ENCODE measurements around the gene SPDL1. TPM values are rescaled to one million over a fixed set of nuclear protein-coding genes. Genes with fewer than 3 reads are reported as not detected.

SPDL1 gene
- total and polyA plus RNA-seq, 2 of the 8 experiments (the other 6 are each of a cell fraction or from before 2014, with no cell fraction given) = 16.9 to 44.5 TPM

DNA sequence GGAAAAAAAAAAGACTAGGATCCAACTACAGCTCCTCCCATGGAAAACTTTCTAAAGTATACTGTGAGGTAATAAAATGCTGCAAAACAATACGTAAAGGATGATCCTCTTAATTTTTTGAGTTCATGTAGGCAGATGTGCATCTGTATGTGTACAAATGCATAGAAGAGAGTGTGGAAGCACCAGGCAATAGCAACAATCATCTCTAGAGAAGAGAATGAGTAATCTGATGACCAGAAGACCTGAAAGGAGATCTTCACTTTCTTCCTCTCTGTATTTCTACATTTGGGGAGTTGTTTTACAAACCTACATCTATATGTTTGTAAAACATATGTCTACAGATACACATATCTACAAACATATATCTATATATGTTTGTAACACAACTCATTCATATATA, 29.3 kb upstream of the SPDL1 start:
- no peak overlapping the region for H2BK15ac ChIP-seq (ENCODE audit: low read length)
- H3K14ac ChIP-seq (ENCODE audit: insufficient read length) = no peak overlapping the region
- no peak overlapping the region for H3K4ac ChIP-seq (replicated peaks; ENCODE audit: insufficient read length, low read depth, low read length)
- no peak overlapping the region for H3K9ac ChIP-seq (replicated peaks in 1 of 4; ENCODE audit: extremely low read depth in 1 of 4, low read depth in 3 of 4, low read length in 3 of 4)
- no peak overlapping the region for H4K8ac ChIP-seq (ENCODE audit: extremely low read depth, insufficient read depth, low read length)
- no peak overlapping the region for H2AK5ac ChIP-seq (ENCODE audit: low read depth, low read length)
- no peak overlapping the region for H2BK5ac ChIP-seq (ENCODE audit: low read depth, low read length)
- no peak overlapping the region for H3K27ac ChIP-seq (ENCODE audit: low read depth, low read length)
- no peaks in the 10 kb centered on the region for H3K27me3 ChIP-seq (replicated peaks in 1 of 4; ENCODE audit: control insufficient read depth in 3 of 4, extremely low read depth in 1 of 4, insufficient read depth in 3 of 4, low read length in 3 of 4)
- H4K91ac ChIP-seq (replicated peaks; ENCODE audit: insufficient read length, low read length) = no peak overlapping the region
- no peak overlapping the region for H2BK20ac ChIP-seq (ENCODE audit: low read length)
- H3K9me3 ChIP-seq (ENCODE audit: insufficient read depth in 2 of 2, low read depth in 1 of 2, low read length in 1 of 2) = peaks cover 3 to 9% of the 10 kb centered on the region in 2 experiments; a peak in 2 of 4 replicates
- no peak overlapping the region for H3K56ac ChIP-seq (replicated peaks; ENCODE audit: insufficient read length, low read depth, low read length)
- ChIA-PET CTCF (ENCODE audit: partially characterized antibody) (no interaction called here), POLR2A (ENCODE audit: partially characterized antibody) (no interaction called here)
- H3K23ac ChIP-seq (ENCODE audit: insufficient read length) = no peak overlapping the region
- H2BK120ac ChIP-seq (replicated peaks; ENCODE audit: low read depth, low read length) = no peak overlapping the region
- H3K79me1 ChIP-seq (ENCODE audit: low read depth, low read length) = no peaks in the 10 kb centered on the region
- H3K4me1 ChIP-seq (replicated peaks in 1 of 4; ENCODE audit: control insufficient read depth in 3 of 4, insufficient read depth in 4 of 4, low read length in 3 of 4) = no peaks in the 10 kb centered on the region
- DNase-seq (ENCODE audit: low read depth in 1 of 2, low spot score in 2 of 2) = no peak
- no peaks in the 10 kb centered on the region for H3K36me3 ChIP-seq (ENCODE audit: control insufficient read depth in 2 of 4, insufficient read depth in 4 of 4, low read length in 3 of 4)
- H3K18ac ChIP-seq (ENCODE audit: extremely low read depth, low read length) = no peak overlapping the region
- H4K20me1 ChIP-seq (replicated peaks in 1 of 2; ENCODE audit: control insufficient read depth in 1 of 2, insufficient read depth in 2 of 2, low read length in 2 of 2) = no peaks in the 10 kb centered on the region
- H2BK12ac ChIP-seq (ENCODE audit: low read depth, low read length) = no peak overlapping the region
- no peak overlapping the region for H3K4me3 ChIP-seq (ENCODE audit: extremely low read depth in 1 of 4, insufficient read depth in 2 of 4, low read depth in 3 of 4, low read length in 4 of 4)
- no peaks in the 10 kb centered on the region for H3K23me2 ChIP-seq (ENCODE audit: low read depth, low read length)
- no peak overlapping the region for H2AFZ ChIP-seq (ENCODE audit: low read length)
- WGBS, 2 experiments (ENCODE audit: extremely low coverage in 1 of 2, insufficient coverage in 1 of 2, insufficient read length in 1 of 2, insufficient replicate concordance in 2 of 2, low coverage in 1 of 2, low lambda C conversion rate in 2 of 2, missing lambda C conversion rate in 1 of 2) = 91% methylated on average over 1 of the region's 1 CpG; no CpG with 5 or more reads in 1 of the 2 experiments
- no peak overlapping the region for H4K5ac ChIP-seq (ENCODE audit: insufficient read length, low read depth, low read length)
- FAIRE-seq = no peak
- no peak overlapping the region for H3K4me2 ChIP-seq (ENCODE audit: insufficient read depth in 1 of 2, low read depth in 2 of 2, low read length in 2 of 2)
- H3K79me2 ChIP-seq (ENCODE audit: control insufficient read depth in 1 of 2, insufficient read depth in 2 of 2, low read length in 2 of 2) = no peaks in the 10 kb centered on the region
- no peak for TF ChIP-seq SIN3A (conservative IDR thresholded peaks at IDR 0.05 in 1 of 2, IDR thresholded peaks at IDR 0.05 in 1 of 2; ENCODE audit: low read depth in 1 of 2, low read length in 2 of 2)
- TF ChIP-seq RXRA (IDR thresholded peaks at IDR 0.05; ENCODE audit: insufficient read depth, low read depth, low read length) = no peak
- no peak for TF ChIP-seq ASH2L (IDR thresholded peaks at IDR 0.05; ENCODE audit: low read length)
- TF ChIP-seq HDAC6 (IDR thresholded peaks at IDR 0.05; ENCODE audit: low read depth, low read length) = no peak
- TF ChIP-seq KDM1A (IDR thresholded peaks at IDR 0.05; ENCODE audit: borderline replicate concordance, low read length) = no peak
- no peak for TF ChIP-seq SP1 (IDR thresholded peaks at IDR 0.05; ENCODE audit: low read depth, low read length)
- TF ChIP-seq JUND (IDR thresholded peaks at IDR 0.05; ENCODE audit: low read length) = no peak
- TF ChIP-seq RFX5 (IDR thresholded peaks at IDR 0.05; ENCODE audit: borderline replicate concordance, low read depth, low read length) = no peak
- TF ChIP-seq HDAC2 (IDR thresholded peaks at IDR 0.05; ENCODE audit: borderline replicate concordance in 1 of 2, low read depth in 2 of 2, low read length in 2 of 2) = no peak
- no peak for TF ChIP-seq KDM4A (IDR thresholded peaks at IDR 0.05; ENCODE audit: low read depth, low read length, severe bottlenecking)
- no peak for TF ChIP-seq GABPA (IDR thresholded peaks at IDR 0.05; ENCODE audit: borderline replicate concordance, insufficient read depth, low read length)
- TF ChIP-seq, protein P1, sequence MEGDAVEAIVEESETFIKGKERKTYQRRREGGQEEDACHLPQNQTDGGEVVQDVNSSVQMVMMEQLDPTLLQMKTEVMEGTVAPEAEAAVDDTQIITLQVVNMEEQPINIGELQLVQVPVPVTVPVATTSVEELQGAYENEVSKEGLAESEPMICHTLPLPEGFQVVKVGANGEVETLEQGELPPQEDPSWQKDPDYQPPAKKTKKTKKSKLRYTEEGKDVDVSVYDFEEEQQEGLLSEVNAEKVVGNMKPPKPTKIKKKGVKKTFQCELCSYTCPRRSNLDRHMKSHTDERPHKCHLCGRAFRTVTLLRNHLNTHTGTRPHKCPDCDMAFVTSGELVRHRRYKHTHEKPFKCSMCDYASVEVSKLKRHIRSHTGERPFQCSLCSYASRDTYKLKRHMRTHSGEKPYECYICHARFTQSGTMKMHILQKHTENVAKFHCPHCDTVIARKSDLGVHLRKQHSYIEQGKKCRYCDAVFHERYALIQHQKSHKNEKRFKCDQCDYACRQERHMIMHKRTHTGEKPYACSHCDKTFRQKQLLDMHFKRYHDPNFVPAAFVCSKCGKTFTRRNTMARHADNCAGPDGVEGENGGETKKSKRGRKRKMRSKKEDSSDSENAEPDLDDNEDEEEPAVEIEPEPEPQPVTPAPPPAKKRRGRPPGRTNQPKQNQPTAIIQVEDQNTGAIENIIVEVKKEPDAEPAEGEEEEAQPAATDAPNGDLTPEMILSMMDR (IDR thresholded peaks at IDR 0.05; ENCODE audit: control extremely low read depth in 1 of 3, insufficient read depth in 1 of 3, low read depth in 1 of 3, low read length in 3 of 3) = no peak
